Prostate gland (tissue), 2 donors: Measurements from ENCODE around the gene FRMPD1.

ENCODE experiments used
- POLR2A ChIP-seq: fragments of 450-650 bp; IDR thresholded peaks from one replicate; pipeline ENCODE4 v1.6.1; 2016; ENCODE audit warnings: antibody characterized with exemption, mild to moderate bottlenecking
- TF ChIP-seq, protein P1 (sequence below), 4 experiments: fragments of 200-600 bp in 2 of 4; fragments of 450-650 bp in 2 of 4; sonication (generic) in 2 of 4; IDR thresholded peaks; 1 replicate in 3 of 4; 2 replicates in 1 of 4; pipeline ENCODE4 v1.5.1; 2016 to 2019; ENCODE audit warnings: antibody characterized with exemption in 4 of 4, mild to moderate bottlenecking in 2 of 4, moderate library complexity in 2 of 4

DNA sequence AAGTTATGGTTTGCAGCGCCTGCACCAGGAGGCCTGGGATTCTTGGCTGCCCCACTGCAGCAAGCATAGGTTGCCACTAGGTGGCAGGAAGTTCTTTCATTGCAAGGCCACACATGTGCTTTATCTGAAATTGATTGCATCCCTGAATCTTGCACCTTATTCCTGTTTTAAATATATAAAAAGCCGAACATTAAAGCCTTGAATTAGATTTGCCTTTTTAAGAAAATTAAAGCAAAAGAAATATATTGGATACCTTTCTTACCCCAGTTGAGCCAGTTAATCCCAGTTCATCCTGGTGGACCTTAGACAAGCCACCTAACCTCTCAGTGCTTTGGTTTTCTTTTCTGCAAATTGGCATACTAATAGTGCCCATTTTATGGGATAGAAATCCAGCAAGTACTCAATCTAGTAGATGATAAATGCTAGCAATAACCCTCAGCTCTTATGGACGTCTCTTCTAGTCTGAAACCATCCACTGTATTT is 96.6 kb downstream of the FRMPD1 start:
- TF ChIP-seq POLR2A: no peak
- TF ChIP-seq, protein P1, sequence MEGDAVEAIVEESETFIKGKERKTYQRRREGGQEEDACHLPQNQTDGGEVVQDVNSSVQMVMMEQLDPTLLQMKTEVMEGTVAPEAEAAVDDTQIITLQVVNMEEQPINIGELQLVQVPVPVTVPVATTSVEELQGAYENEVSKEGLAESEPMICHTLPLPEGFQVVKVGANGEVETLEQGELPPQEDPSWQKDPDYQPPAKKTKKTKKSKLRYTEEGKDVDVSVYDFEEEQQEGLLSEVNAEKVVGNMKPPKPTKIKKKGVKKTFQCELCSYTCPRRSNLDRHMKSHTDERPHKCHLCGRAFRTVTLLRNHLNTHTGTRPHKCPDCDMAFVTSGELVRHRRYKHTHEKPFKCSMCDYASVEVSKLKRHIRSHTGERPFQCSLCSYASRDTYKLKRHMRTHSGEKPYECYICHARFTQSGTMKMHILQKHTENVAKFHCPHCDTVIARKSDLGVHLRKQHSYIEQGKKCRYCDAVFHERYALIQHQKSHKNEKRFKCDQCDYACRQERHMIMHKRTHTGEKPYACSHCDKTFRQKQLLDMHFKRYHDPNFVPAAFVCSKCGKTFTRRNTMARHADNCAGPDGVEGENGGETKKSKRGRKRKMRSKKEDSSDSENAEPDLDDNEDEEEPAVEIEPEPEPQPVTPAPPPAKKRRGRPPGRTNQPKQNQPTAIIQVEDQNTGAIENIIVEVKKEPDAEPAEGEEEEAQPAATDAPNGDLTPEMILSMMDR (IDR thresholded peaks at IDR 0.05): peak; percentile 69 to 79 (median 72)
